Erythroblast (primary cell): ENCODE measurements around the gene SRCIN1.

ENCODE experiments used
- DNase-seq, 2 experiments: peaks; one replicate each; lab custom pipeline; 2025; lab: John Stamatoyannopoulos, UW
- GATA1 ChIP-seq: IDR thresholded peaks from 2 replicates; pipeline ENCODE4 v1.6.1; 2011; ENCODE audit warnings: low read depth, mild to moderate bottlenecking, control low read depth, low read length, moderate library complexity
- POLR2A ChIP-seq: IDR thresholded peaks from 2 replicates; pipeline ENCODE4 v1.6.1; 2011; ENCODE audit warnings: mild to moderate bottlenecking, low read length

SRCIN1 gene

DNA sequence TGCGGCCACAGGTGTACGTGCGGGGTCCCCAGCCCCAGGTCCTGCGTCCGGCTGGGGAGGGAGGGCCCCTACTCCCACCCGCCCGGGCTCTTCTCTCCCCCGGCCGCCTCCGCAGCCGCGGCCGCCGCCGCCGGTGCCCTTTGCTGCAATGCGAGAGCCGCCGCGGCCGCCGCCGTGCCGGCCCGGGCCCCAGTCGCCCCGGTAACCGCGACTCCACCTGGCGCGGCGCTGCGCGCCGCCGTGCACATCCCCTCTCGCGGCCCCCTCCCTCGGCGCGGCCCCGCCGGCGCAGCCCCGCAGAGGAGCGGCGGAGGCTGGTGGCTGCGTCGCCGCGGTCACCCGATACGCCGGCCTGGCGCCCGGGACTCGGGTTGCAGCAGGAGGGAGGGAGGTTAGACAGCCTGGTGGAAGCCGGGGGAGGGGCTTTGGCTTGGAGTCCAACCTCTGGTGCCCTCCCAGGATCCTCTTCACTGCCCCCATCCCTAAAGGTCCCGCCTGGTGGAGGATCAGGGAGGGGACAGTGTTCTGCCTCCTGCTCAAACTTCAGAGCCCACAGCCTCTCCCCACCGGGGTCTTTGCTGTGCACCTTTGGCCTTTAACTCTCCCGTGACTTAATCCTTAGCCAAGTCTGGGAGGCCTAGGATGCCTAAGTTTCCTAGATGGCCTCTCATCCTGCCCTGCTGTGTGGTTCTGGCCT is 32.9 kb downstream of the SRCIN1 start:
- DNase-seq, result no peak
- TF ChIP-seq GATA1 (no peak), POLR2A (no peak)

DNA sequence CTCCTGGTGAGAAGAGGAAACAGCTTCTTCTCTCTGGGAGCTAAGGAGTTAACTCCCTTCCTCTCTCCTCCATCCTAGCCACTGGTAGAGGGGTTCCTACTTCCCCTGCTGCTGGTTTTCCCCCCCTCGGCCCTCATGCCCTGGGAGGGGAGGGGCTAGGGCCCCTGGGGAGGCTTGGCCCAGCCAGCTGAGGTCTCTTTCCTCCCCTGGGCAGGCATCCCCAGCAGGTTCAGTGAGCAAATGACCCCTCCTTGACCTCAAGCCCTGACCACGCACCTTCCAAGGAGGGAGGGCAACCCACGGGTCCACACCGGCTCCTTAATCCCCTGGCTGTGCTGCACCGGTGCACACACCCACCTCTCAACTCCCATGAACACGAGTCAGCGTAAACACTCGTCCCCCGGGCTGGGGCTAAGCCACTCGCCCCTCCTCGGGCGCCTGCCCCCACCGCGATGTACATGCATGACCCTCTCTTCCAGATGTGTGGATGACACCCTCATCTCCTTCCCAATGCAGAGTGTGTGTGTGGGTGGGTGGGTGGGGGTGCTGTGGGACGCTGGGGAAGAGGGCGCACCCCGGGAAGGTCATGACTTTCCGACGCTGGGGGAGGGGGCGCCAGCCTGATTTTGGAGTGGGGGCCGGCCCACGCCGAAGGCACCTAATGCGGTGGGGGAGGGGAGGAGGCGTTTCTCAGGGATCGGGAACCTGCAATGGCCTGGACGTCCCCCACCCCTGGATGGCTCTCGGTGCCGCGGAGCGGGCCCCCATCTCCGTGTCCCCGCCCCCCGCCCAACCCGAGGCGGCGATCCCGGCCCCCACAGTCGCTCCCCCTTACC is 33.7 kb downstream of the SRCIN1 start:
- no peak for TF ChIP-seq GATA1
- no peak for TF ChIP-seq POLR2A
- no peak for DNase-seq

DNA sequence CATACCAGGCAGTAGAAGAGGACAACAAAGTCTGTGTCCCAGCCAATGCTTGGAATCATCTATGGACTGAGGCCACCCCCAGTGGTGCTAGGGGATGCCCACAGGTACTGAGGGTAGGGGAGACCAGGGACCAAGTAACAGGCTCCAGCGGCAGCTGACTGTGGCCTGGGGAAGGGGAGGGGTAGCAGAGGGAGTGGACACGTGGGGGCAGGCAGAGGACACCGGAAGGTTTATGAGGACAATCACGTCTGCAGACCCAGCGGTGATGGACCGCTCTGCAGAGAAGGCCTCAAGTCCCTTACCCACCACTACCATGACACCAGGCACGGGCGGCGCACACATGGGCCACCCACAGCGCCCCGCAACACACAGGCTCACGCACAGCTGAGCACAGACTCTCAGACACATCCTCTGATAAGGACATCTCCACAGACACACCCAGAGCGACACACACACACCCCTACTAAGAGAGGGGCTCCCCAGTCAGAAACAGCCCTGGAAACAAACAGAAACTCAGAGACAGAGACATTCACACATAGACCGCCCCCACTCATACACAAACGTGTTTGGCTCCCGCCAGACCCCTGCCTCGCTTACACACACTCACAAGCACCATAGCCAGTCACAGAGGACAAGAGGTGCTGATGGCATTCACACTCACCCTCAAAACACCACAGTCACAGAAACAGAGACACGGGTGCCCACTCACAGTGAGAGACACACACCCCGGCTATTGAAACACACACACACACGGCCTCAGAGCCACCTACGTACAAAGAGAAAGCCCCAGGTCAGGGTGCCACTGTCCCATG is 35.8 kb downstream of the SRCIN1 start:
- TF ChIP-seq GATA1, result no peak
- TF ChIP-seq POLR2A, result no peak
- DNase-seq, result no peak

DNA sequence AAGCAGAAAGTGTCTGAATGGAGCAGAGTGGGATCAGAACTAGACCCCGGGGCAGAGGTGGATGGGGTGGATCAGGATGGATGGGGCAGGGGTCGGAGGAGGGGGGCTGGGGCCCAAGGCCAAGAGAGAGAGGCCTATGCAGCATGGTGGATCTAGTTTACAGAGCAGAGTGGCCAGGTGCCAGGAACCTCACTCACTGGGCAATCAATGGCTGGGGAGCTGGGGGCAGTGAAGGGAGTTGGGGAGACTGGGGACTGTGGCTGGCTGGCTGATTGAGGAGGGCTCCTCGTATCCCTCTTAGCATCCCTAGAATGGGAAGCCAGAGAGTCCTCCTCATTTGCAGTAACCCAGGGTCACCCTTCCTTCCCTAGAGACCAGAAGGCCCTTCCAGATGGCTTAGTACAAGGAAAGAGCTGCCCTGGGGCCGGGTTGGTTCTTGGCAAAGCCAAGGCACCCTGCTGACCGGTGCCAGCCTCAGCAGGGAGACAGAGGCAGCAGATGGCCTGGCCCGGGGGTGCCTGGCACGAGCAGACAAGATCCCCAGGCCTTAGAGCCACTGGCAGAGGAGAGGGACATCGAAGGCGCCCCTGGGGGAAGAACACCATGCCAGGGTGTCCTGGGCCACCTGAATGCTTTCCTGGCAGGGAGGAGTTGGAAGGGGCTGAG is 36.8 kb downstream of the SRCIN1 start:
- TF ChIP-seq POLR2A, result no peak
- no peak for TF ChIP-seq GATA1

DNA sequence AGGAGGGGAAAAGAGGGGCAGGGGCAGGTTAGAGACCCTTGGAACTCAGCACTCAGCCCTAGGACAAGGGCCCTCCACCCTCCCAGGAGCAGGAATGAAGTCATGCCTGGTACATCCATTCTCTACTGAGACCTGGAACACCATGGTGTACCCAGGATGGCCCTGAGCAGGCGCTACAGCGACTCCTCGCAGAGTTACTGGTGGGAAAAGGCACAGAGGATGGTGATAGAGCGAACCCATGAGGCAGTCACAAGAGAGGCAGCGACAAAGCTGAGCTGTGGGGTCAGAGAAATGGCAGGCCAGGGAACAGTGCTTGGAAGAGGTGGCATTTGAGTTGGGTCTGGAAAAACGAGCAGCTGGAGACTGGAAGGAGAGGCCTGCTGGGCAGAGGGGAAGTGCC is 37.5 kb downstream of the SRCIN1 start:
- no peak for DNase-seq
- TF ChIP-seq POLR2A, result no peak
- TF ChIP-seq GATA1, result no peak

More for the DNA sequence above, 36.8 kb downstream of the SRCIN1 start:
- no peak for DNase-seq

DNA sequence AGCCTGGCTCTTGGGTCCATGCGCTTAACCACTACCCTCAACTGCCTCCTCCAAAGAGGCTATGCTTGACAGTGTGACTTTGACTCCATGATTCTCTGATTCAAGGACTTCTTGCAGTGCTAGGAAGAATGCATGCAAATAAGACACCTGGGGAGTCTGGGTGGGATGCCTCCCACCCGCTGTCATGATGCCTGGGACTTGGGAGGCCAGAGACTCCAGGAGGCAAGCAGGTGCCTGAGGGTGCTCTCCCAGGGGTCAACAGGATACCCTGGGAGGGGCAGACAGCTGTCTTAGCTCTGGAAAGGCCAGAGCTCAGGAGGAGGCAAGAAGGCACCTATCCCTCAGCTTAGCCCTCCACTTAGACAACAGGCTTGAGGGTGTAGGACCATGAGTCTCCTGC is 38.4 kb downstream of the SRCIN1 start:
- no peak for DNase-seq
- TF ChIP-seq POLR2A (no peak), GATA1 (no peak)

DNA sequence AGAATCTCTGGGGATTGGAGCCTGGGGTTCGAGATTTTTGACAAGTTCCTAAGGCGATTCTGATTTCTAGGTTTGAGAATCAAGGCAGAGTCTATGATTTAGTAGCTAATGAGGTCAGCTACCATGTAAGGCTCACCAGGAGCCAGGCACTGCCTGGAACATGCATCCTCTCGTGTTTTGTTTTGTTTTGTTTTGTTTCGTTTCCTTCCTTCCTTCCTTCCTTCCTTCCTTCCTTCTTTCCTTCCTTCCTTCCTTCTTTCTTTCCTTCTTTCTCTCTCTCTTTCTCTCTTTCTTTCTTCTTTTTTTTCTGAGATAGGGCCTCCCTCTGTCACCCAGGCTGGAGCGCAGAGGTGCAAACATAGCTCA is 39.1 kb downstream of the SRCIN1 start:
- no peak for TF ChIP-seq GATA1
- TF ChIP-seq POLR2A, result no peak
- DNase-seq, result no peak

DNA sequence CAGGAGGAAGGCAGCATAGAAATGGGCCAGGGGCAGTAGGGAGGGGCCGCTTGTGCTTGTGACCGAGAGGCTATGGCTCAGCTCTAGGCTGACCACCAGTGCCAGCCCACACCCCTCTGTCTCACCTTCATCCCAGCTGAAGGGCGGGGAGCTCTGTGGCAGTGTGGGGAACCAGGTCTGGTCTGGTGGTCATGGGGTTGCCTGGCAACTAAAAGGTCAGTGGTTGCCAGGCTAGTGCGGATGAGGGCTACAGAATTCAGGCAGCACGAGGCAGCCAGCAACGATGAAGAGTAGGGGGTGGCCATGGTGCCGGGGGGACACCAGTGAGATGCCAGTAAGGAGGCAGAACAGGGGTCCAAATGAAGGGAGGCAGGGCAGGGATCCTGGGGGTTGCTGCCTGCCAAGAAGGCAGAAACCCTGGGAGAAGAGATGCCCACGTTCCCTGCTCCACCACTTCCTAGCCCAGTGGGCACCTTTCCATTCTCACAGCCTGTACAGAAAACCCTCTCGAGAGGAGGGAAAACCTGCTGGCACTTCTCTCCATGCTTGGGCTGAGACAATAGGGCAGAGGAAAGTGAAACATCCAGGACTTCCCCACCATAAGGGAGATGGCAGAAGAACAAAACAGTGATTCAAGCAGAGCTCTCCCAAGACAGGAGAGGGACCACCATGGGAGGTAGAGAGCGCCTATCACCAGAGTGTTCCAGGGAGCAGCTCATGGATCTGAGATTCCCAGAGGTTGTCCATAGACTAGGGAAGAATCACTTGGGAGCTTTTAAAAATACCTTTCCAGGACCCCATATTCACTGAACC is 39.7 kb downstream of the SRCIN1 start:
- DNase-seq, result no peak
- TF ChIP-seq POLR2A (no peak), GATA1 (no peak)

DNA sequence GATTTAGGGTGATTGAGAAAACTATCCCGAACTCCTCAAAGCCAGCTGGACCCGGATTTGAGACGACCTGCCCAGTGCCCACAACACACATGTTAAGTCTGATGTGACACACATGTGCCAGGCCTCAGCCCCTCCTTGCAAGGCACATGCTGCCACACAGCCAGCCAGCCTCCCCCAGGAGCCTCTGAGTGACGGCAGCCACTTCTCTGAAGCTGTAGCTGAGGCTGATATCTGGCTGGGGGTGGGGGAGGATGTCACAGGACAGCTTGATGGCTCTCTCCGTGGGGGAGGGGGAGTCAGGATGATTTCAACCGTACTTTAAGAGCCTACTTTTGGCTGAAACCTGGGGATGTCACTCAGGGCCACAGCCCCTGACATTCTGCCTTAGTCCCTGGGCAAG is 40.9 kb downstream of the SRCIN1 start:
- DNase-seq, result no peak
- no peak for TF ChIP-seq GATA1
- TF ChIP-seq POLR2A, result no peak

DNA sequence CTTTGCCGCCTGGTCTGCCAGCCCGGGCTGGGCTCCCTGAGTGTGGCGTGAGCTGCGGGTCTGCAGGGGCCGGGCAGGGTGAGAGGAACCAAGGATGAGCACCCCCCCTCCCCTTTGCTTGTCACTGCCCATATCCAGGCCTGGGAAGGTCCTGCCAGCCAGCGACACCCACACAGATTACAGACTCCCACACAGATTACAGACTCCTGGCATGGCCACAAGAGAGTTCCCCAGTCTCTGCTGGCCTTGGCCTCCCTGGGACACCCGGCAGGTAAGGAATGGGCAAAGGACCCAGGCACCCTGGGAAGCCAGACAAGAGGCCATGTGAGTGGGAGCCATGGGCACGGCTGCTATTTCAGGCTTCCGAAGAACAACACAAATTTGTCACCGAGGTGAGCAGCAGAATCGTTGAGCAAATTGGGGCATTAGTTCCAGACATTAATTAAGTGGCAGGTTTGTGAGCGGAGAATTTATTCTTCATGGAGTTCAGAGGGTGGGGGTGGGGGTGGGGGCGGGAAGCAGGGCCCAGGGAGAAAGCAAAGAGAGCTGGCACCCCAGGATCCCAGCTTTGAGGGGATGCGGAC is 41.4 kb downstream of the SRCIN1 start:
- TF ChIP-seq POLR2A, result no peak
- no peak for TF ChIP-seq GATA1
- DNase-seq, result no peak

DNA sequence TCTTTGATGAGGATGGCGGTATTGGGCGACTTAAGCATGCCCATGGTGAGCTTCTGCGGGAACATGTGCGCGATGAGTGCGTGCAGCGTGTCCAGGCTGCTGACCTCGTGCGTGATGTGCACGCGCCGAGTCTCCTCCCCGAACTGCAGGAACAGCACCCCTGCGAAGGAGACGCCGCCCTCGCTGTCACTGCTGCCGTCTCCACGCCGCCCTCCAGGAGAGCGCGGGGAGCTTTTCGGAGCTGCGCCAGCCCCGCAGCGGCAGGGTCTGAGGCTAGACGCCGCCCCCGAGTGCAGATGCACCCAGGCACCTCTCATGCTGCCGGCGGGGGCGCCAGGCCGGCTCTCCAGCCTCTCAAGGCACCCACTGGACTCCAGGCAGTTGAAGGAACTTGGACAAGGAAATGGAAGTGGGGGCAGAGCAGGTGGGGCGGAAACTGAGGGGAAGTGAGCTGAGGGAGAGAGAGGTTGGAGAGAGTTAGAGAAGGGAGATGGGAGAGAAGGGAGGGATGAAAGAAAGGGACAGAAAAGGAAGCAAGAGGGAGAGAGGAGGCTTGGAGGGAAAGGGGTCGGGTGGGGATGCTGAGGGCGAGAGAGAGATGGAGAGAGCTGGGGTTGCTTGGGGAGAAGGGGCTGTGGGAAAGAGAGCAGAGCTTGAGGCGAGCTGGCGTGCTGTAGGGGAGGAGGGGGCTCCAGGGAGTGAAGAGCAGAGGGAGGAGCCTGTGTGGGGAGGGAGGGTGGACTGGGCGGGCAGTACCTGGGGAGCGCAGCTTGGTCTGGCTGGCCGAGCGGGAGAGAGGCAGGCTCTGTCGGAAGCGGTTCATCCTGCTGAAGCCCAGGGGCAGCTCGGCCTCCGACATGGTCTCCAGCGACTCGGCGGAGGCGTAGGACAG is 42.1 kb downstream of the SRCIN1 start:
- TF ChIP-seq GATA1 (no peak), POLR2A (no peak)
- DNase-seq, result no peak
